ENCODE results near the gene ELF2.

Gene ELF2

DNA sequence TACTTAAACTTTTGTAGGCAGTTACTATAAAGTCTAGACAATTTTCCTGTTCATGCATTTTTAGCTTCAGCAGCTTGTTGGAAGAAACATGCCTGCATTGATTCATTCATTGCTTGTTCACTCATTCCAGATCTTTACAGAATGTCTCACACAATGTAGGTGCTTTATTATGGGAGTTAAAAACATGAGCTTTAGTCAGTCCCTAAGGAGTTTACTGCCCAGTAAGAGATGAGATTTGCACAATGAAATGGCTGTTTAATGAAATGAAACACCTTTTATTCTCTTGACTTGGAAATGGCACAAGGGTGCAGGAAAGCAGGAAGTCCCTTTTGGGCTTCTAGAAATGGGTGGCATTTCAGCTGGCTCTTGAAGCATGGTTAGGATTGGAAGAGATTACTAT, 158.5 kb downstream of the ELF2 start:
- no peaks in the 10 kb centered on the region for H3K9me3 ChIP-seq (ENCODE audit: insufficient read depth, low read depth, low read length)
- H3K27me3 ChIP-seq (ENCODE audit: insufficient read depth, low read length, poor library complexity, severe bottlenecking) = no peaks in the 10 kb centered on the region
- no peak for TF ChIP-seq EZH2phosphoT487 (IDR thresholded peaks at IDR 0.05; ENCODE audit: borderline replicate concordance)
- TF ChIP-seq, protein P1, sequence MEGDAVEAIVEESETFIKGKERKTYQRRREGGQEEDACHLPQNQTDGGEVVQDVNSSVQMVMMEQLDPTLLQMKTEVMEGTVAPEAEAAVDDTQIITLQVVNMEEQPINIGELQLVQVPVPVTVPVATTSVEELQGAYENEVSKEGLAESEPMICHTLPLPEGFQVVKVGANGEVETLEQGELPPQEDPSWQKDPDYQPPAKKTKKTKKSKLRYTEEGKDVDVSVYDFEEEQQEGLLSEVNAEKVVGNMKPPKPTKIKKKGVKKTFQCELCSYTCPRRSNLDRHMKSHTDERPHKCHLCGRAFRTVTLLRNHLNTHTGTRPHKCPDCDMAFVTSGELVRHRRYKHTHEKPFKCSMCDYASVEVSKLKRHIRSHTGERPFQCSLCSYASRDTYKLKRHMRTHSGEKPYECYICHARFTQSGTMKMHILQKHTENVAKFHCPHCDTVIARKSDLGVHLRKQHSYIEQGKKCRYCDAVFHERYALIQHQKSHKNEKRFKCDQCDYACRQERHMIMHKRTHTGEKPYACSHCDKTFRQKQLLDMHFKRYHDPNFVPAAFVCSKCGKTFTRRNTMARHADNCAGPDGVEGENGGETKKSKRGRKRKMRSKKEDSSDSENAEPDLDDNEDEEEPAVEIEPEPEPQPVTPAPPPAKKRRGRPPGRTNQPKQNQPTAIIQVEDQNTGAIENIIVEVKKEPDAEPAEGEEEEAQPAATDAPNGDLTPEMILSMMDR (conservative IDR thresholded peaks at IDR 0.05; ENCODE audit: low read length) = no peak
- no peaks in the 10 kb centered on the region for H3K36me3 ChIP-seq (ENCODE audit: insufficient read depth, low read length)
- peaks cover 52% of the 10 kb centered on the region for H4K20me1 ChIP-seq (ENCODE audit: insufficient read depth, low read length, poor library complexity, severe bottlenecking)
- H3F3A ChIP-seq (ENCODE audit: low read depth) = no peaks in the 10 kb centered on the region
- H3K4me2 ChIP-seq (ENCODE audit: low read depth, low read length, poor library complexity, severe bottlenecking) = peak overlapping the region; percentile 87
- H3K4me1 ChIP-seq (ENCODE audit: insufficient read depth, low read length, poor library complexity, severe bottlenecking) = peaks cover 58% of the 10 kb centered on the region
- H3K79me2 ChIP-seq (ENCODE audit: insufficient read depth, low read length) = peaks cover 76% of the 10 kb centered on the region
- H2AFZ ChIP-seq (ENCODE audit: low read length) = no peak overlapping the region
- H3K9me2 ChIP-seq (replicated peaks; ENCODE audit: low read depth, low read length) = no peaks in the 10 kb centered on the region
- peak overlapping the region; percentile 71 for H3K4me3 ChIP-seq (ENCODE audit: low read length, poor library complexity, severe bottlenecking)
- H3K9ac ChIP-seq (ENCODE audit: low read depth, low read length, poor library complexity, severe bottlenecking) = peak overlapping the region; percentile 44

DNA sequence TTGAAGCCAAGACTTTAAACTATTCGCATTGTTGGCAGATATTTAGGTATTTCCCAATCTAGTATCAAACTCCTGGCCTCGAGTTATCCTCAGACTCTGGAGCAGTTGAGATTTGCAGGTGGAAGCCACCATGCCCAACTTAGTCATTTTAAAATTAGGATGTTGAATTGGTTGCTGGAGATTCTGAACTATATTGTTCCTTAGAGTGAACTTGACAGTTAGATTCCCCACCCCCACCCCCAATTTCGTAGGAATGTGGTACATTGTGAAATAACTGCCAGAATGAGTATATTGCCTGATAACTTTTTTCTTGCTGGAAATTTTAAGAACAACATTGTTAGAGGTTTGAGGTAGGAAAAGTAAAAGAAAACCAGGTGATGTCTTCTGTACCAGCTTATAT, 159.2 kb downstream of the ELF2 start:
- no peaks in the 10 kb centered on the region for H3K9me3 ChIP-seq (ENCODE audit: insufficient read depth, low read depth, low read length)
- no peak overlapping the region for H2AFZ ChIP-seq (ENCODE audit: low read length)
- H3K27me3 ChIP-seq (ENCODE audit: insufficient read depth, low read length, poor library complexity, severe bottlenecking) = no peaks in the 10 kb centered on the region
- peaks cover 70% of the 10 kb centered on the region for H3K79me2 ChIP-seq (ENCODE audit: insufficient read depth, low read length)
- TF ChIP-seq, protein P1 (conservative IDR thresholded peaks at IDR 0.05; ENCODE audit: low read length) = no peak
- no peak for TF ChIP-seq EZH2phosphoT487 (IDR thresholded peaks at IDR 0.05; ENCODE audit: borderline replicate concordance)
- H3K9ac ChIP-seq (ENCODE audit: low read depth, low read length, poor library complexity, severe bottlenecking) = peak overlapping the region; percentile 44
- no peaks in the 10 kb centered on the region for H3F3A ChIP-seq (ENCODE audit: low read depth)
- peak overlapping the region; percentile 87 for H3K4me2 ChIP-seq (ENCODE audit: low read depth, low read length, poor library complexity, severe bottlenecking)
- H4K20me1 ChIP-seq (ENCODE audit: insufficient read depth, low read length, poor library complexity, severe bottlenecking) = peaks cover 46% of the 10 kb centered on the region
- peaks cover 52% of the 10 kb centered on the region for H3K4me1 ChIP-seq (ENCODE audit: insufficient read depth, low read length, poor library complexity, severe bottlenecking)
- H3K9me2 ChIP-seq (replicated peaks; ENCODE audit: low read depth, low read length) = no peaks in the 10 kb centered on the region
- peak overlapping the region; percentile 71 for H3K4me3 ChIP-seq (ENCODE audit: low read length, poor library complexity, severe bottlenecking)
- no peaks in the 10 kb centered on the region for H3K36me3 ChIP-seq (ENCODE audit: insufficient read depth, low read length)

DNA sequence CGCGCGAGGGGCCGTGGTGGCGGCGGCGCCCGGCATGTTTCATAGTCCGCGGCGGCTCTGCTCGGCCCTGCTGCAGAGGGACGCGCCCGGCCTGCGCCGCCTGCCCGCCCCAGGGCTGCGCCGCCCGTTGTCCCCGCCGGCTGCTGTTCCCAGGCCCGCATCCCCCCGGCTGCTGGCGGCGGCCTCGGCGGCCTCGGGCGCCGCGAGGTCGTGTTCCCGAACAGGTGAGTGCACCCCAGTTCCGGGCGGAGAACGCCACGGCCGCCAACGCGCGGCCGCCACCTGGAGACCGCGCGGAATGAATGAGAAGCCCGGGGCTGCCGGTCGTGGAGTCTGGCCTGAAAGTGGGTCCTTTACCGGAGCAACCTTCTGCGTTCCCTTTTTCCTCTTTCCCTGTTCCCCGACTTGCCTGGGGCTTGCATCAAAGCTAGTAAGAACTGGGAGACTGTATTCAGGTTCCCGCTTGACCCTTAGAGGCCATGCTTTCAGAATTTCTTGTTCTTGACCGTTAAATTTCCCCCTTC, 161.0 kb downstream of the ELF2 start:
- H3K4me3 ChIP-seq (ENCODE audit: low read length, poor library complexity, severe bottlenecking) = peak overlapping the region; percentile 96
- H2AFZ ChIP-seq (ENCODE audit: low read length) = peak overlapping the region; percentile 88
- H3K4me1 ChIP-seq (ENCODE audit: insufficient read depth, low read length, poor library complexity, severe bottlenecking) = peaks cover 46% of the 10 kb centered on the region
- H3K9ac ChIP-seq (ENCODE audit: low read depth, low read length, poor library complexity, severe bottlenecking) = peak overlapping the region; percentile 84
- peaks cover 51% of the 10 kb centered on the region for H3K79me2 ChIP-seq (ENCODE audit: insufficient read depth, low read length)
- no peaks in the 10 kb centered on the region for H3K9me3 ChIP-seq (ENCODE audit: insufficient read depth, low read depth, low read length)
- H3K36me3 ChIP-seq (ENCODE audit: insufficient read depth, low read length) = no peaks in the 10 kb centered on the region
- H3K4me2 ChIP-seq (ENCODE audit: low read depth, low read length, poor library complexity, severe bottlenecking) = peak overlapping the region; percentile 87
- H3K9me2 ChIP-seq (replicated peaks; ENCODE audit: low read depth, low read length) = no peaks in the 10 kb centered on the region
- no peaks in the 10 kb centered on the region for H3F3A ChIP-seq (ENCODE audit: low read depth)
- H4K20me1 ChIP-seq (ENCODE audit: insufficient read depth, low read length, poor library complexity, severe bottlenecking) = peaks cover 45% of the 10 kb centered on the region
- TF ChIP-seq, protein P1 (conservative IDR thresholded peaks at IDR 0.05; ENCODE audit: low read length) = no peak
- TF ChIP-seq EZH2phosphoT487 (IDR thresholded peaks at IDR 0.05; ENCODE audit: borderline replicate concordance) = no peak
- no peaks in the 10 kb centered on the region for H3K27me3 ChIP-seq (ENCODE audit: insufficient read depth, low read length, poor library complexity, severe bottlenecking)
